Measurements from ENCODE around the gene MYL10. TPM values are rescaled to one million over a fixed set of nuclear protein-coding genes. Genes with fewer than 3 reads are reported as not detected.
A peak's percentile ranks its signal among the peaks of the same experiment; 100 is the strongest.

MYL10 gene
- total and polyA plus RNA-seq, 2 of the 13 experiments (the other 11 are each of a cell fraction or from before 2014, with no cell fraction given), result not detected

GRCh38 chr7:101598422-101598985 is 30.6 kb downstream of the MYL10 start (continued):
- TF ChIP-seq ZC3H4 (CRISPR knock-in tag; IDR thresholded peaks at IDR 0.05; ENCODE audit: borderline replicate concordance) (no peak), ZNF225 (CRISPR knock-in tag; IDR thresholded peaks at IDR 0.05) (peak; percentile 22; the same call in 1 of the 2 replicates), ZNF367 (CRISPR knock-in tag; IDR thresholded peaks at IDR 0.05; ENCODE audit: borderline replicate concordance) (no peak), NFYC (CRISPR knock-in tag; IDR thresholded peaks at IDR 0.05) (no peak), NR1H2 (CRISPR knock-in tag; IDR thresholded peaks at IDR 0.05; ENCODE audit: borderline replicate concordance, low read depth) (no peak), ZNF501 (CRISPR knock-in tag; IDR thresholded peaks at IDR 0.05) (no peak), ZNF326 (CRISPR knock-in tag; IDR thresholded peaks at IDR 0.05; ENCODE audit: borderline replicate concordance) (no peak), CHD4 (IDR thresholded peaks at IDR 0.05; ENCODE audit: borderline replicate concordance, low read length) (no peak), DDIT3 (CRISPR knock-in tag; IDR thresholded peaks at IDR 0.05) (no peak), KLF6 (CRISPR knock-in tag; IDR thresholded peaks at IDR 0.05) (no peak), ATRX (CRISPR knock-in tag; IDR thresholded peaks at IDR 0.05; ENCODE audit: borderline replicate concordance) (no peak), FOXA3 (CRISPR knock-in tag; IDR thresholded peaks at IDR 0.05) (0 out of 2 replicates have a peak, but pooled peaks have one; percentile 10), CENPX (CRISPR knock-in tag; IDR thresholded peaks at IDR 0.05) (no peak), PPARG (CRISPR knock-in tag; conservative IDR thresholded peaks at IDR 0.05) (no peak), ZNF552 (CRISPR knock-in tag; IDR thresholded peaks at IDR 0.05; ENCODE audit: borderline replicate concordance) (no peak), DPF2 (CRISPR knock-in tag; IDR thresholded peaks at IDR 0.05; ENCODE audit: borderline replicate concordance, low read depth) (no peak; the same call in 1 of the 2 replicates), PREB (CRISPR knock-in tag; IDR thresholded peaks at IDR 0.05) (no peak), ZNF253 (CRISPR knock-in tag; IDR thresholded peaks at IDR 0.05; ENCODE audit: borderline replicate concordance) (no peak), MTA3 (CRISPR knock-in tag; IDR thresholded peaks at IDR 0.05) (no peak), ZNF614 (CRISPR knock-in tag; IDR thresholded peaks at IDR 0.05; ENCODE audit: borderline replicate concordance) (no peak), LBX2 (CRISPR knock-in tag; IDR thresholded peaks at IDR 0.05; ENCODE audit: borderline replicate concordance) (no peak), CREM (IDR thresholded peaks at IDR 0.05) (peak; percentile 58; the same call in 1 of the 2 replicates), CREM (CRISPR knock-in tag; IDR thresholded peaks at IDR 0.05) (no peak), ZNF3 (CRISPR knock-in tag; IDR thresholded peaks at IDR 0.05) (no peak), ZNF382 (CRISPR knock-in tag; IDR thresholded peaks at IDR 0.05; ENCODE audit: borderline replicate concordance) (no peak), HBP1 (CRISPR knock-in tag; IDR thresholded peaks at IDR 0.05; ENCODE audit: low read depth) (no peak), ZNF839 (CRISPR knock-in tag; IDR thresholded peaks at IDR 0.05; ENCODE audit: borderline replicate concordance) (no peak)
- TF ChIP-seq, protein P1, sequence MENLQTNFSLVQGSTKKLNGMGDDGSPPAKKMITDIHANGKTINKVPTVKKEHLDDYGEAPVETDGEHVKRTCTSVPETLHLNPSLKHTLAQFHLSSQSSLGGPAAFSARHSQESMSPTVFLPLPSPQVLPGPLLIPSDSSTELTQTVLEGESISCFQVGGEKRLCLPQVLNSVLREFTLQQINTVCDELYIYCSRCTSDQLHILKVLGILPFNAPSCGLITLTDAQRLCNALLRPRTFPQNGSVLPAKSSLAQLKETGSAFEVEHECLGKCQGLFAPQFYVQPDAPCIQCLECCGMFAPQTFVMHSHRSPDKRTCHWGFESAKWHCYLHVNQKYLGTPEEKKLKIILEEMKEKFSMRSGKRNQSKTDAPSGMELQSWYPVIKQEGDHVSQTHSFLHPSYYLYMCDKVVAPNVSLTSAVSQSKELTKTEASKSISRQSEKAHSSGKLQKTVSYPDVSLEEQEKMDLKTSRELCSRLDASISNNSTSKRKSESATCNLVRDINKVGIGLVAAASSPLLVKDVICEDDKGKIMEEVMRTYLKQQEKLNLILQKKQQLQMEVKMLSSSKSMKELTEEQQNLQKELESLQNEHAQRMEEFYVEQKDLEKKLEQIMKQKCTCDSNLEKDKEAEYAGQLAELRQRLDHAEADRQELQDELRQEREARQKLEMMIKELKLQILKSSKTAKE (CRISPR knock-in tag; IDR thresholded peaks at IDR 0.05; ENCODE audit: borderline replicate concordance), result no peak

Data from HepG2 (cell line).